ENCODE data around the gene HDGFL1.

Gene HDGFL1

DNA sequence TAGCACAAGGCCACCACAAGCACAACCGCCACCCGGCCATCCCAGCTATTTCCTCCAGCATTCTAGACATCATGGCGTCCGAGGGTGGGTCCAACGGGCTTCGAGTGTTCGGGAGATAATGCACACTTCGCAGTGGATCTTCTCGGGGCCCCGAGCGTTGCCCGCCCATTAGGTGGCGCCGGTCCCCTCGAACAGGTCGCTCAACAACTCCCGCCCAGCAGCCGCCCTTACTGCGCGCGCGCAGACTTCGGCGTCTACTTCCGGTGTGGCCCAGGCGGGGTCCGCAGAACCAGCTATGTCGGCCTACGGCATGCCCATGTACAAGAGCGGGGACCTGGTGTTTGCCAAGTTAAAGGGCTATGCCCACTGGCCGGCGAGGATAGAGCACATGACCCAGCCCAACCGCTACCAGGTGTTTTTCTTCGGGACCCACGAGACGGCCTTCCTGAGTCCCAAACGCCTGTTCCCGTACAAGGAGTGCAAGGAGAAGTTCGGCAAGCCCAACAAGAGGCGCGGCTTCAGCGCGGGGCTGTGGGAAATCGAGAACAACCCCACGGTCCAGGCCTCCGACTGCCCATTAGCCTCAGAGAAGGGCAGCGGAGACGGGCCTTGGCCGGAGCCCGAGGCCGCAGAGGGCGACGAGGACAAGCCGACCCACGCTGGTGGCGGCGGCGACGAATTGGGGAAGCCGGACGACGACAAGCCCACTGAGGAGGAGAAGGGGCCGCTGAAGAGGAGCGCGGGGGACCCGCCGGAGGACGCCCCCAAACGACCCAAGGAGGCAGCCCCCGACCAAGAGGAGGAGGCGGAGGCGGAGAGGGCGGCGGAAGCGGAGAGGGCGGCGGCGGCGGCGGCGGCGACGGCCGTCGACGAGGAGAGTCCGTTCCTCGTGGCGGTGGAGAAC is at the start of gene HDGFL1:
TSS of gene HDGFL1 (plus strand) at position 286 of the 904 bp plus-strand sequence. CDS start at position 296, 10 bp downstream.
- TF ChIP-seq, protein P1, sequence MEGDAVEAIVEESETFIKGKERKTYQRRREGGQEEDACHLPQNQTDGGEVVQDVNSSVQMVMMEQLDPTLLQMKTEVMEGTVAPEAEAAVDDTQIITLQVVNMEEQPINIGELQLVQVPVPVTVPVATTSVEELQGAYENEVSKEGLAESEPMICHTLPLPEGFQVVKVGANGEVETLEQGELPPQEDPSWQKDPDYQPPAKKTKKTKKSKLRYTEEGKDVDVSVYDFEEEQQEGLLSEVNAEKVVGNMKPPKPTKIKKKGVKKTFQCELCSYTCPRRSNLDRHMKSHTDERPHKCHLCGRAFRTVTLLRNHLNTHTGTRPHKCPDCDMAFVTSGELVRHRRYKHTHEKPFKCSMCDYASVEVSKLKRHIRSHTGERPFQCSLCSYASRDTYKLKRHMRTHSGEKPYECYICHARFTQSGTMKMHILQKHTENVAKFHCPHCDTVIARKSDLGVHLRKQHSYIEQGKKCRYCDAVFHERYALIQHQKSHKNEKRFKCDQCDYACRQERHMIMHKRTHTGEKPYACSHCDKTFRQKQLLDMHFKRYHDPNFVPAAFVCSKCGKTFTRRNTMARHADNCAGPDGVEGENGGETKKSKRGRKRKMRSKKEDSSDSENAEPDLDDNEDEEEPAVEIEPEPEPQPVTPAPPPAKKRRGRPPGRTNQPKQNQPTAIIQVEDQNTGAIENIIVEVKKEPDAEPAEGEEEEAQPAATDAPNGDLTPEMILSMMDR (IDR thresholded peaks at IDR 0.05; ENCODE audit: control insufficient read depth, insufficient read depth, low read depth, low read length, missing control alignments): no peak
- DNase-seq (ENCODE audit: low read depth): no peak
- no peak within 1 kb of the TSS for H3K4me3 ChIP-seq (ENCODE audit: control insufficient read depth, low read depth, low read length)

- DNase-seq (ENCODE audit: low read depth): no peak
- TF ChIP-seq, protein P1 (IDR thresholded peaks at IDR 0.05; ENCODE audit: control insufficient read depth, insufficient read depth, low read depth, low read length, missing control alignments): no peak
- no peak overlapping the region for H3K4me3 ChIP-seq (ENCODE audit: control insufficient read depth, low read depth, low read length)
These were observed 48.3 kb upstream of the HDGFL1 start for GRCh38 chr6:22521035-22521434.

DNA sequence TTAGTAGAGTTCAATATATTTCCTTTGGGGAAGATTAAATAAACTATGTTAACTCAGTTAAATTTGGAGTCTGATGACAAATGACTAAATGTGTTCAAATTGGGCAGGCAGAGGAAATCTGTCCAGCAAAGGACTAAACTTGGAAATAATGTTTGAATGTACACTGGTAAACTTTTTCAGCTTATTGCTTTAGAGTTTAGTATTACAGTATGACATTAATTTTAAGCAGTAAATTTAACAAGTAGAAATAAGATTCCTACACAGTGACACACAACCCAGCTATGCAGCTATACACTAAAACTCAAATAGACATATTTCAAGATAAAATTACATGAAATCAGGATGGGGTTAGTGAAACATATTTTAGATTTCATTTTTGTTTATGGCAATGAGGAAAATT is 42.6 kb upstream of the HDGFL1 start:
- DNase-seq (ENCODE audit: low read depth): no peak
- no peak overlapping the region for H3K4me3 ChIP-seq (ENCODE audit: control insufficient read depth, low read depth, low read length)
- TF ChIP-seq, protein P1 (IDR thresholded peaks at IDR 0.05; ENCODE audit: control insufficient read depth, insufficient read depth, low read depth, low read length, missing control alignments): no peak

DNA sequence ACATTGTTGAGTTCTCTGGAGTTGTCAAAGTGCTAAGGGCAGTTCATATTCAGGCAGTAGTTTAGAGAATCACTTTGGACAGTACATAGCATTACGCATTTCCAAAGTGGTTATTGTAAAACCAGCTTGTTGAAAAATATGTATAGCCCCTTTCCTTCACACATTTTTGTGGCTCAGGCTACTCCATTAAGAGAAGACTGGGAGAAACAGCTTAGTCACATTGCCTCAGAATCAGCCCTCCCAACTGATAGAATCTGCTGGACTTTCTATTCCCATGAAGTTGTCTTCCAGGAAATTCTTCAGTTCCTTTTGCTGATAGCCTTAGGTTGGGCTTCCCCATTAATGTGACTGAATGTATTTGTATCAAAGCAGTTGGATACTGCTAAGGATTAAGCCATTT is 39.5 kb upstream of the HDGFL1 start:
- TF ChIP-seq, protein P1 (IDR thresholded peaks at IDR 0.05; ENCODE audit: control insufficient read depth, insufficient read depth, low read depth, low read length, missing control alignments): no peak
- no peak for DNase-seq (ENCODE audit: low read depth)
- no peak overlapping the region for H3K4me3 ChIP-seq (ENCODE audit: control insufficient read depth, low read depth, low read length)

- DNase-seq (ENCODE audit: low read depth): no peak
- TF ChIP-seq, protein P1 (IDR thresholded peaks at IDR 0.05; ENCODE audit: control insufficient read depth, insufficient read depth, low read depth, low read length, missing control alignments): no peak
- H3K4me3 ChIP-seq (ENCODE audit: control insufficient read depth, low read depth, low read length): no peak overlapping the region
These were observed 38.9 kb upstream of the HDGFL1 start for GRCh38 chr6:22530506-22530905.

DNA sequence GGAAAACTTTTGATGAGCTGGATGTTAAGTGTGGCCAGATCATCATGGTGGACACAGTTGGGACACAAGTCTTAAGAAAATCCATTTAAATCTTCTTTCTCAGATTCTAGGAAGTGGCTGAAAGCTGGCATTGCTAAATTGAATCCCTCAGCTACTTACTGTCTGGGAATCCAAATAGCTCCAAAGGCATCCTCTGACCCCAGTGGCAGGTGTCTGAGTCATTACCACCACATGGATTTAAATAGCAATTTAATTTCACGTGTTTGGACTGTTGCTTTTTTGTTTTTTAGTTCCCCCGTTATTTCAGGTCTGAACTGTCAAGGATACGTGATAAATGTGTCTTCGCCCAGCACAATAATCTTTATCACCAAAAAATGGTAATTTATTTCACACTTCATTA is 33.2 kb upstream of the HDGFL1 start:
- TF ChIP-seq, protein P1 (IDR thresholded peaks at IDR 0.05; ENCODE audit: control insufficient read depth, insufficient read depth, low read depth, low read length, missing control alignments): no peak
- no peak overlapping the region for H3K4me3 ChIP-seq (ENCODE audit: control insufficient read depth, low read depth, low read length)
- DNase-seq (ENCODE audit: low read depth): no peak
